ENCODE results near the gene SPDYE2.
"Not testable (repeated sequence)": the region's sequence is repeated elsewhere in the genome, so short reads cannot be mapped to it uniquely, and the experiment has no call there.

SPDYE2 gene, protein sequence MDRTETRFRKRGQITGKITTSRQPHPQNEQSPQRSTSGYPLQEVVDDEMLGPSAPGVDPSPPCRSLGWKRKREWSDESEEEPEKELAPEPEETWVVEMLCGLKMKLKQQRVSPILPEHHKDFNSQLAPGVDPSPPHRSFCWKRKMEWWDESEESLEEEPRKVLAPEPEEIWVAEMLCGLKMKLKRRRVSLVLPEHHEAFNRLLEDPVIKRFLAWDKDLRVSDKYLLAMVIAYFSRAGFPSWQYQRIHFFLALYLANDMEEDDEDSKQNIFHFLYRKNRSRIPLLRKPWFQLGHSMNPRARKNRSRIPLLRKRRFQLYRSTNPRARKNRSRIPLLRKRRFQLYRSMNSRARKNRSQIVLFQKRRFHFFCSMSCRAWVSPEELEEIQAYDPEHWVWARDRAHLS

DNA sequence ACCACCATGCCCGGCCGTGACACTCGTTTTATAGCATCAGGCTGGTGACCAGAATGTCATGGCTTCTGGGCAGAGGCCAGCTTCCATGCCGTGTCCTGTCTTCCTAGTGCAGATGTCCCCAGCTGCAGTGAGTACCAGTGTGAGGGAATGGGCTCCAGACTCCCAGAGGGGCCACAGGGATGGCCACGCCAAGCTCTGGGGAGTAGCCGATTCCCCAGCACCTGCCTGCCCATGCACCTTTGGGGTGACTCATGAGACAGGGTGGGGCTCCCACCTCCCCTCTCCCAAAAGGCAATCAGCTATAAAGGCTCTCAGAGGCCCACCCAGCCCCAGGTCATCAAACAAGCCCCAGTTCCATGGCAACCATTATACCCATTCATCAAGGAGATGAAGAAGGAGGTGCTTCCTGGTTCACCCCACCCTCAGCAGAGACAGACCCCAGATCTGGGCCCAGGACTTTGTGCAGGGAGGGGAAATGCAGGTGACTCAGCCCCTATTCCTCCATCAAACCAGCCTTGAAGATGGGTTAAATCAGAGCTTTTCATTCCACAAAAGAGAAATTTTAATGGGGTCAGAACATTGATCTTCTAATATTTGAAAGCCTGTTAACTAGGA lies at the start of gene SPDYE2:
Gene SPDYE2, plus strand, starts transcription at position 419 of the 615 bp plus-strand sequence. CDS start 2,030 bp downstream, outside the sequence.
- not testable (repeated sequence) for DNase-seq

DNA sequence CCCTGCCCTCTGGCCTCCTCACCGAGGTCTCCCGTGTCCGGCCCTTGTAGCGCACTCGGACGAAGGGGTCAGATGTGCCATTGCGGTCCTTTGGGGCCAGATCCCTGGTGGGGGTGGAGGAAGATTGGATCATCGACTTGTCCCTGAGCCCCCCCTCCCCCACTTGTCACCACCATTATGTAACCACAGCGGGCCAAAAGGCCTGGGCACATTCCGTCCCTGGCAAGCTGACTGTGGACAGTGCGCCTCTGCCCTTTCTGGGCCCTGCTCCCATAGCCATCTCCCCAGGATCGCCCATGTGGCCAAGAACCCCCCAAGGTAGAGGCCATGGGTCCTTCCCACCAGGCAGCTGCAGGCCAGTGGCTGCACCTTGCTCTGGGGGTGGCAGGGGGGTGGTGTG lies 47.9 kb upstream of the SPDYE2 start:
- not testable (repeated sequence) for DNase-seq

DNA sequence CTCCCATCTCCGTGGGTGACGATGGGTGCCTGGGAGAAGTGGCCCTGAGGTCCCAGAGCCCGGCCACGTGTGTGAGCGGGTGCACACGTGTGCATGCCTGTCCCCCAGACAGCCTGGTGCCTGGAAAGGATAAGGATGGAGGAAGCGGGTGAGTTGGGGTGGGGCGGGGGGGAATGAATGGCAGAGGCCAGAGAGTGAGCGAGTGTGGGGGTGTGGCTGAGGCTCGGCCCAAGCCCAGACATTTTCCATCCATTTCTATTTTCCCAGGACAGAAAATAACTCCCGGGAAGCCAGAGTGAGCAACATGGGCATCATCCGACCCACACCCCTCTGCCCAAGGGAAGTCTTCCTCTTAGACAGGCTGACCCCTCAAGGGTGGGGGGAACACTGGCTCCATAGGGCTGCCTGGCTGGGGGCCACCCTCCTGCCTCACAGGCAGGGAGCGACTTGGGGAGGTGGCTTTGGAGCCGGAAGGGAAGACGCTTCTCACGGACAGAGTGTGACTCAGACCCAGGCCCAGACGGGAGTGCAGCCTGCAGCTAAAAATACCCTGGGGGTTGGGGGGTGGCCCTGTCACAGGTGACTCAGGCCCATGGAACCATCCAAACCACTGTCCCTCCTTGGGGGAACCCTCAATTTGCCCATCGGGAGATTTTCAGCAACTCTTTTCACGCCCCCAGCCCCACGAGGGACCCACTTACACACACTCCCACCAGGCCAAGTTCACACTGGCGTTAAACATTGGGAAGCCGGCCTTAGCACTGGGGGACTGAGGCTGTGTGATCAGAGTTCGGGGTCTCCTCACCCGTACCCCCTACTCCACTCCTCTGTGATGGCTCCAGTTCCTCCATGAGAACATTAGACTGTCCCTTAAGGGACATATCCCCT lies 45.5 kb upstream of the SPDYE2 start:
- not testable (repeated sequence) for DNase-seq

DNA sequence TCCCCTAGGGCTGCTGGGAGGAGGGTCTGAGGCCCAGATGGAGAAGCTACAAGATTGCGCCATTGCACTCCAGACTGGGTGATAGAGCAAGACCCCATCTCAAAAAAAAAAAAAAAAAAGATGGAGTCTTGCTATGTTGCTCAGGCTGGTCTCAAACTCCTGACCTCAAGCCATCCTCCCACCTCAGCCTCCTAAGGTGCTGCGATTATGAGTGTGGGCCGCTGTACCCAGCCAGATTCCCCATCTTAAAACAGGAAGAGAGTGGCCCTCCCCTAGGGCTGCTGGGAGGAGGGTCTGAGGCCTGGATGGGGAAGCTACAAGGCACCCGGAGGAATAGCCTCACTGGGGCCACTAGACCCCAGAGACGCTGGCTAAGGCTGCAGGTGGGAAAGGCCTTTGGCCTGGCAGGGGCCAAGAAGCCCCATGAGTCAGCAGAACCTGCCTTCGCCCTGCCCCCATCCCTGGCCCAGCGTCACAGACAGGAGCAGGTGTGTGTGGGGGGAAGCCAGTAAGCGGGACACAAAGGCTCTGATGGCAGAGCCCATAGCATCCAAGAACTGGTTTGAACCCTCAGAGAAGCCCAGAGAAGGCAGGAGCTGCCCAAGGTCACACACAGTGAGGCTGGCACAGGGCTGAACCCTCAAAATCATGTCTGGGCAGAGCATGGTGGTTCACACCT lies 43.5 kb upstream of the SPDYE2 start:
- not testable (repeated sequence) for DNase-seq

DNA sequence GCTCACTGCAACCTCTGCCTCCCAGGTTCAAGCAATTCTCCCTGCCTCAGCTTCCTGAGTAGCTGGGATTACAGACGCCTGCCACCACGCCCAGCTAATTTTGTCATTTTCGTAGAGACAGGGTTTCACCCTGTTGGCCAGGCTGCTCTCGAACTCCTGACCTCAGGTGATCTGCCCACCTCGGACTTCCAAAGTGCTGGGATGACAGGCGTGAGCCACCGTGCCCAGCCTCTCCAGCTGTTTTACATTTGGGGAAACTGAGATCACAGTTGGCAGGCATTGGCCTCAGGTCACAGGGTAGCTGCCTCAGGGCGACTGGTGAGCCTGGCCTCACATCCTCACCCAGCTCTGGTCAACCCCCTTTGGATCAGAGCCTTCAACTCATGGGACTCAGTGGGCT lies 40.5 kb upstream of the SPDYE2 start:
- DNase-seq: not testable (repeated sequence)

DNA sequence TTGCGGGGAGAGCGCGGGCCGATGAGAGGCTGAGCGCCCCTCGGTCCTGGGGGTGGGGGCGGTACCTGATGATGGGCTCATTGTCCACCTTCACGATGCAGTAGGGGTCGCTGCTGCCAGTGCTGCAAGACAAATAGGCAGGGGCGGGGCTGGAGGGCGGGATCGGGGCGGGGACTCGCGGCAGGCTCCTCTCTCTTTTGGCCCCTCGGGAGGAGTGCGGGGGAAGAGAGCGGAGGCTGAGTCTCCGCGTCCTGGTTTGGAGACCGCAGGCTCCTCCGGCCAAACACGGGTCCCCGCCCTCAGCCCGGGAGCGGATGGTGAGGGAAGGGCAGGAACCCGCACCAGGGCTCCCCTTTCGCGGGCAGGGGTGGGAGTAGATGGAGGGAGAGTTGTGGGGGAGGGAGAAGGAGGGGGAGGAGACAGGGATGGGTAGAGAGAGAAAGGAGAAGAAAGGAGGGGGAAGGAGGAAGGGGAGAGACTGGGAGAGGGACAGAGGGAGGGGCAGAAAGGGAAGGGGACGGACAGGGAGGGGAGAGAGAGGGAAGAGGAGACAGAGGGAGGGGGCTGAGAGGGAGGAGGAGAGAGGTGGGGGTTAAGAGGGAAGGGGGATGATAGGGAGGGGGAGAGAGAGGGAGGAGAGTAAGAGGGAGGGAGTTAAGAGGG lies 39.0 kb upstream of the SPDYE2 start:
- DNase-seq: not testable (repeated sequence)

DNA sequence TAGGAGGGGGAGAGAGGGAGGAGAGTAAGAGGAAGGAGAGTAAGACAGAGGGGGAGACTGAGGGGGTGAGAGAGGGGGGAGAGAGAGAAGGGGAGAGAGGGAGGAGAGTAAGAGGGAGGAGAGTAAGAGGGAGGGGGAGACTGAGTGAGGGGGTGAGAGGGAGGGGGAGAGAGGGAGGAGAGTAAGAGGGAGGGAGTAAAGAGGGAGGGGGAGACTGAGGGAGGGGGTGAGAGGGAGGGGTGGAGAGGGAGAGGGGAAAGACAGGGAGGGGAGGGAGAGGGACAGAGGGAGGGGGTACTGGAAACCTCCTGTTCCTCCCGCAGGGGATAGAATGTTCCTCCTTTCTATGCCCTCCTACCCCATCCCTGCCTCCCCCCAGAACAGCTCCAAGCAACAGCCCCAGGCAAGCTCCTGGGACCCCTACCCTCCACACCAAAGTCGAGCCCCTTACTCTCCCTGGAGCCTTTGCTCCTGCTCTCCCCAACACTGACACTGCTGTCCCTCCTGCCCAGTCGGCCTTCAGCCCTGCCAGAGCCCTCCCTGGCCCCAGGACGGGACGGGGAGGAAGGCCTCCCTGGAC lies 38.3 kb upstream of the SPDYE2 start:
- DNase-seq: not testable (repeated sequence)

DNA sequence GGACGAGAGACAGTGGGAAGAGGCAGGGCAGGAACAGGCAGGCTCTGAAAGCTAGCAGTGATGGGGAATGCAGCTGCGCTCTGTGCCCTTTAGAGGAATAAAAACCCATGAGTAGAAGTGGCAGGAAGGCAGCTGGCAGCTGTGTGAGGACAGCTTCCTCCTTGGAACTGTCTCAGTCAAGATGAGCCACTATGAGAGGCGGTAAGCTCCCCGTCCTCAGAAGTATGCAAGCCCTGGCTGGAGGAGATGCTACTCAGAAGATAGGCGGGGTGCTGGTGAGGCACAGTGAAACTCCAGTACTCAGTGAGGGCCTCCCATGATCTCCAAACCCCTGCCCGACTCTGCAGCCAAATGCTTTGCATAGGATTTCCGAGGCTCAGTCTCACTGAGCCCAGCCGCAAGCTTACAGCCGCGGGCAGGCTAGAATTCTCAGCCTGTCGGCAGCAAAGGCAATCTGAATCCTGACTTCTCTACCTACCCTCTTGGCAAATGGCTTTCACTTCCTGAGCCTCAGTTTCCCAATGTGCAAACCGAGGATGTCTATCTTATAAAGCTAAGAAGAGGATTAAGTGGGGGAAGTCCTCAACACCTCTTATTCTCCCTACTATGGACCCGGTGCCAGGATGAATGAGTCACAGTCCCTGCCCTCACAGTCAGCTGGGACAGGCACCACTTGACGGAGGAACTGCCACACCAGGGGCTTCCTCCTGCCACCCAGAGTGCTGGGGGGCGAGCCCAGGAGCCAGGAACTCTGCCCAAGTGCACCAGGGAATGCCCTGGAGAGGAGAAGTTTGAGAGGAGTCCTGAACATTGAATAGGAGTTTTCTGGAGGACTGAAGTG lies 35.9 kb upstream of the SPDYE2 start:
- not testable (repeated sequence) for DNase-seq

DNA sequence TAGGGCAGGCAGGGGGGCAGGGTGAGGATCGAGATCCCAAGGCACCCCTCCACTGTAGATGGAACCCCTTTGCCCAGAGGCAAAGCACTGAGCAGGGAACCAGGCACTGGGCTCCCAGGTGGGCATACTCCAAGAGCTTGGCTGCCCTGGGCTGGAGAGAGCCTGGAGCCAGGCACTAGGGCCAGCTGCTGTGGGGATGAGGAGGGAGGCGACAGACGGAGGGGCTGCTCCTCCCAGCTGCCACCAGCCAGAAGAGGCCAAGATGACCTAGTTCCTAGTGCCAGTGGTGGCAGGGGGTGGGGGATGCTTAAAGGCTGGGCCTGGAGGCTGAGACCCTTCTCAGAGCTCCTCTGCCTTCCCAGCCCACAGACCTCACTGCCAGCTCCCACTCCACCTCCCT lies 35.1 kb upstream of the SPDYE2 start:
- not testable (repeated sequence) for DNase-seq

DNA sequence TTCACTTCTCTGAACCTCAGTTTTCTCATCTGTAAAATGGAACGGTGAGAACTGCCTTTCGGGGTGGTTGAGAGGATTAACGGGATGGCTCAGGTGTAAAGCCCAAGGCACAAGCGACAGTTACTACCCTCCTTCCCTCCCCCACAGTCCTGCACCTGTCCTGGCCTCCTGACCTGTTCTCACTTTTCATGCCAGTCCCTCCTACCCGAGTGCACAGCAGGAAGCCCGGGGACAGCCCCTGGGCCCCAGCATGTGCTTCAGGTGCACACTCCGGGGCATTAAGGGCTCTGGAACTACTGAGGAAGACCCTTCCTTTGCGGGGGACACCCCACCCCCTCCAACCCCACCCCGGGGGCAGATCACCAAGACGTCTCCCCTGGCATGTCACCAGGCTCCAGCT lies 34.1 kb upstream of the SPDYE2 start:
- not testable (repeated sequence) for DNase-seq

DNA sequence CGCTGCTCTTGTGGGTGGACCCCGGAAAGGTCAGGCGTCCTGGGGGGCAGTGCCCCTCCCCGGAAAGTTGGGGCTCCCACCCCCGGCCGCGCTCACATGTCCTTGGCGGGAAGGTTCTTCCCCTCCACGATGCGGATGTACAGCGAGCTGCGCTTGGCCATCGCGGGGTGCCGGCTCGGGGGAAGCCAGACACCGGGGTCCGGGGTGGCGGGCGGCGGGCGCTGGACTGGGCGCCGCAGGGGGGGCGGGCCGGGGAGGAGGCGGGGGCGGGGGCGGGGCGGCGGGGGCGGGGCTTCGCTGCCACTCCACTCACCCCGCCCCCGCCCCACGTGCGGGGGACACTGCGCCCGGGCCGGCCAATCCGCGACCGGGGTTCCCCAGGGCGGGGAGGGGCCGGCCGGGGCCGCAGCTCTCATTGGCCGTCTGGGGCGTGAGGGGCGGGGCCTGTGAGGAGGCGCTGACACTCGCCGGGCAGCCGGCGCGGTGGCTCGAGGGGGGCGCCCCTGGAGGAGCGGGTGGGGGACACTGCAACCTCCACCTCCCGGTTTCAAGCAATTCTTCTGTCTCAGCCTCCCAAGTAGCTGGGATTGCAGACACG lies 33.4 kb upstream of the SPDYE2 start, which contains the start of gene RASA4B:
Gene RASA4B, minus strand, starts transcription at position 228 of the 598 bp plus-strand sequence. Its CDS starts 67 bp downstream, at position 161.
- DNase-seq: not testable (repeated sequence)

DNA sequence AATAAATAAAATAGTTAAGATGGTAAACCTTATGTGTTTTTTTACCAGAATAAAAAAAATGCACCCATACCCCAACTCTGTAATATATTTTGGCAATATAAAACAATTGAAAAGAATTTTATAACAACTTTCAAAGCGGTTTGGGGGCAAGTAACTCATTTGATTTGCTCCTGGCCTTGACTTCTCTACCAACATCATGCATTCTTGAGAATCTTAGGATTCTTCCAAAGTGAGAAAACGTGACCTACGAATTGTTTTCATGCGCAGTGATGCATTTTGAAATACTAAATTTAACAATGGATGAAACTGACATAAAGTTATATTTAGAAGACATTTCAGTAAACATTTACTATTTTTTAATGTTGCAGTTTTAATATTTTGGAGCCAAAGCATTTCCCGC lies 30.2 kb upstream of the SPDYE2 start:
- DNase-seq: not testable (repeated sequence)

DNA sequence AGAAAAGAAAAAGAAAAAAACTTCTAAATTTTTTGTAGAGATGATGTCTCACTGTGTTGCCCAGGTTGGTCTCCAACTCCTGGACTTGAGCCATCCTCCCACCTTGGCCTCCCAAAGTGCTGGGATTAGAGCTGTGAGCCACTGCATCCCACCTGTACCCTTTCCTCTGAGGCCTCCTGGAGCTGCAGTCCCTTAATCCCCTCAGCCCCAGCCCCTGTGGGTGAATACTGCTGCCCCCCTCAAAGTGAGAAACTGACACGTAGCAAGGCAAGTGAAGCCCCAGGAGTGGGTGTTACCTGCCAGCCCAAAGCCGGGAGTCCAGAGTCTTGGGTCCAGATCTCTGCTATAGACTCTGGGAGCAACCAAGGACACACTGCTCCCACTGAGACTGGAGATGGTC lies 26.2 kb upstream of the SPDYE2 start:
- not testable (repeated sequence) for DNase-seq

DNA sequence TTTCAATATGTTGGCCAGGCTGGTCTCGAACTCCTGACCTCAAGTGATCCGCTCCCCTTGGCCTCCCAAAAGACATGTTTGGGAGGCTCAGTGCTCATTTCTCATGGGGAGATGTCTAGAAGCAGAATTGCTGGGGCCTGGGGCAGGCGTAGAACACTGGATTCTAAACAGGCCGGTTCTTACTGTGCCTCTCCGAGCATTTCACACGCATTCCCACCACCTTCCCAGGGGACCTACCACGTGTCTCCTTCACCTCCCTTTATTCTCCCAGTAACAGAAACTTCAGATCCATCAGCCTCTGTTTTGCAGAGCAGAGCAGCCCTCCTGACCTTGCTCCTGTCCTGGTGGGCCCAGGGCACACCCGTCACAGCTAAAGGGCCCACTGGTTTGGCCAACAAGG lies 23.8 kb upstream of the SPDYE2 start:
- not testable (repeated sequence) for DNase-seq

DNA sequence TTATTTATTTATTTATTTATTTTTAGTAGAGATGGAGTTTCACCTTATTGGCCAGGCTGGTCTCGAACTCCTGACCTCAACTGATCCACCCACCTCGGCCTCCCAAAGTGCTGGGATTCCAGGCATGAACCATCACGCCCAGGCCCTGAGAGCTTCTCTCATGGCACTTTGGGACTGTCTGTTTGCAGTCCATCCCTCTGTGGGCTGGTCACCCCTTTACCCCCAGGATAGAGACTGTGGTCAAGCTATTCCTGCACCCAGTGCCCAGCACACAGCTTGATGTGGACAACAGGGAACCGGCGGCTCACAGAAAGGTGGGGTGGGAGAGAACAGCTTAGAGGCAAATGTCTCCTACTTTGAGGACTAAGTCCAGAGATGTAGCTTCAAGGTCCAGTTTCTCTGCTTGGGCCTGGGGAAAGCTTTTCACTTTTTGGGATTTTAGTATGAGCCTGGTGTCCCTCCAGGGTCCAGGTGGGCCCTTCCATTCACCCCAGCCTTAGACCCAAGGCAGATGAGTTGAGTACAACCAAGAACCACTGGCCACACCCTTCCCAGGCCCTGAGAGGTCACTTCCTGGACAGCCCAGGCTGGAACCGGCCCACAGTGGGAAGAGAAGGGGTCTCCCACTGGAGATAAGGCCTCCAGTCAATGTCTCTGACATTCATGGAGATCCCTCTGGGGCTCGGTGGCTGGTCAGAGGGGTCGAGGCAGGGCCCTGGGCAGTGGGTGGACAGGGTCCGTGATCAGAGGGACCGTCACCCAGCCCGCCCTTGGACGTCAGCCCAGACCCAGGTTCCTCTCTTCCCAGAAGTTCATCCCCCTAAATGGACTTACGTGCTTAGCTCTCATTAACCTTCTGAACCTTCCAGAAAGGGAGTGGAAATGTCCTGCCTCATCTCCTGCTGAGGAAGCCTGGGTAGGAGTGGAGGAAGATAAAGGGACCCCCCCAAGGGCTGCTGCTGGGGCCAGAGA lies 22.9 kb upstream of the SPDYE2 start:
- DNase-seq: not testable (repeated sequence)

DNA sequence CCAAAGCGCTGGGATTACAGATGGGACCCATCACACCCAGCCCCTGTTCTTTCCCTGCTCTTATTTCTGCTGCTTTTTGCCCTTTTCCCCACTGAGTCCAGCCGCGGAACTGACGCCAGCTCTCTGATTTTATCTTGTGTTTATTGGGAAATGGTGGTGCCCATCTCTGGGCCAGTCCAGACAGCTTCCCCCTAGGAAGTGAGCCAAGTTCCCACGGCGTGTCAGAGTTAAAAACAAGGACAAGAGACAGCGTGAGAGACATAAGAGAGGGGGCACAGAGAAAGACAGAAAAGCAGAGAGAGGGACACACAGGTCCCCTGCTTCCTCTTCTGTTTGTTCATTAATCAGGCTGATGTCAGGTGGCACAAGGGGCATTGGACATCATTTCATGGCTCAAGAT lies 19.4 kb upstream of the SPDYE2 start:
- not testable (repeated sequence) for DNase-seq

DNA sequence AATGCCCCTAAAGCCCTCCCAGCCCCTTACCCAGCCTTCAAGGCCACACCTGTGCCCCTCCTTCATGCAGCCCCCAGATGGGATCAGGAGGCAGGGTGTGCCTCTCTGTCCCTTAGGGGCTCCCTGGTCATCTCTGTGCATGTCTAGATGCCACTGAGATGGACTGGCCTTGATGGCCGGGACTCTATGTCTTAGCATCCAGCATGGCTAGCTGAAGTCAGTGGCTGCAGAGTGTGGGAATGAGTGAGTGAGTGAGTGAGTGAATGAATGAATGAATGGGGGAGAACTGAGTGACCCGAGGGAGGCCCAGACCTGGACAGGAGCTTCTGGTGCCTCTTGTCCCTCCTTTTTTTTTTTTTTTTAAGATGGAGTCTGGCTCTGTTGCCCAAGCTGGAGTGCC lies 18.9 kb upstream of the SPDYE2 start:
- not testable (repeated sequence) for DNase-seq

DNA sequence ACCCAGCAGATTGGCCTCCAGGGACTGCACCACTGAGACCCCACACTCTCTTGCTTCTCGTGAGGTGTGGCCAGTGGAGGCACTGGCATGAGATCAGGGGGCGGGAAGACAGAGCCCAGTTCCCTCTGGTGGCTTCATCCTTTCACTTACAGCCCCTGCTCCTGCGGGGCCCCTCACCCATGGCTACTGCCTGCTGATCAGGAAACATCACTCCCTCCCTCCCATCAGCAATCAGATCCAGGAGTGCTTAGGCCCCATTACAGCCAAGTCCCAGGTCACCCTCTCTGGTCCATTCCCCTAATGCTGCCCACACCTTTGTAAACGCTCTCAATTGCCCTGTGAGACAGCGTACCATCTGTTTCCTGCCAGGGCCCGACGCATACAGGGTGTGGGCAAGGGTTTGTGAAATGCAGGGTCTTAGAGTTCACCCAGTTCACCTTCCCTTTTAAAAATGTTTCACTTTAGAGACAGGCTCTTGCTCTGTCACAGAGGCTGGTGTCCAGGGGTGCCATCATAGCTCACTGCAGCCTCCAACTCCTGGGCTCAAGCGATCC lies 15.9 kb upstream of the SPDYE2 start:
- not testable (repeated sequence) for DNase-seq

Data from NCI-H1930 (cell line).